Central memory CD8-positive, alpha-beta T cell (primary cell): ENCODE results near the gene OGDH.

Source experiments
- ATAC-seq: fragments of 150-1000 bp; cut with Tn5 transposase; replicated peaks from 2 replicates; pipeline ENCODE4 v1.10.0; 2022; ENCODE audit warnings: mild to moderate bottlenecking, moderate FRiP score, moderate number of reproducible peaks; ENCODE audit not compliant: poor library complexity, severe bottlenecking; ENCODE audit errors: extremely low read depth
- DNase-seq, 2 donors: peaks; one replicate each; pipeline ENCODE4 v3.0.0; 2021; ENCODE audit warnings: low spot score in 2 of 2
- H3K27ac Mint-ChIP-seq: one replicate; pipeline ENCODE4 v1.8.0; 2022; ENCODE audit warnings: low read depth, mild to moderate bottlenecking, moderate library complexity, mixed read lengths
- H3K27me3 Mint-ChIP-seq: one replicate; pipeline ENCODE4 v1.8.0; 2022; ENCODE audit warnings: mixed read lengths
- H3K36me3 Mint-ChIP-seq: one replicate; pipeline ENCODE4 v1.8.0; 2022; ENCODE audit warnings: mild to moderate bottlenecking, moderate library complexity, mixed read lengths; ENCODE audit not compliant: insufficient read depth
- H3K4me1 Mint-ChIP-seq: one replicate; pipeline ENCODE4 v1.8.0; 2022; ENCODE audit warnings: mixed read lengths
- H3K4me3 Mint-ChIP-seq: one replicate; pipeline ENCODE4 v1.8.0; 2022; ENCODE audit warnings: mild to moderate bottlenecking, moderate library complexity, mixed read lengths
- H3K9me3 Mint-ChIP-seq: one replicate; pipeline ENCODE4 v1.8.0; 2022; ENCODE audit warnings: mixed read lengths

Gene OGDH

GRCh38 chr7:44654255-44654796 lies 47.9 kb downstream of the OGDH start:
- no peak for ATAC-seq
- H3K27ac Mint-ChIP-seq = peak overlapping the region; percentile 59
- no peak for DNase-seq
- peaks cover 25% of the 10 kb centered on the region for H3K36me3 Mint-ChIP-seq
- no peaks in the 10 kb centered on the region for H3K9me3 Mint-ChIP-seq
- no peak overlapping the region for H3K4me3 Mint-ChIP-seq
- peaks cover 4% of the 10 kb centered on the region for H3K4me1 Mint-ChIP-seq
- no peaks in the 10 kb centered on the region for H3K27me3 Mint-ChIP-seq

- Mint-ChIP-seq H3K27me3 (no peaks in the 10 kb centered on the region), H3K4me3 (no peak overlapping the region), H3K27ac (peak overlapping the region; percentile 59), H3K9me3 (no peaks in the 10 kb centered on the region), H3K36me3 (peaks cover 20% of the 10 kb centered on the region), H3K4me1 (peaks cover 10% of the 10 kb centered on the region)
- DNase-seq (no peak), ATAC-seq (no peak)
Measured at GRCh38 chr7:44655341-44655740, 48.9 kb downstream of the OGDH start.

GRCh38 chr7:44658979-44659378 lies 52.6 kb downstream of the OGDH start:
- ATAC-seq = no peak
- Mint-ChIP-seq H3K27ac (peak overlapping the region; percentile 24), H3K36me3 (peaks cover 21% of the 10 kb centered on the region)

GRCh38 chr7:44661233-44661632 lies 54.8 kb downstream of the OGDH start:
- peaks cover 22% of the 10 kb centered on the region for H3K4me1 Mint-ChIP-seq
- DNase-seq = no peak
- no peak overlapping the region for H3K4me3 Mint-ChIP-seq
- peak overlapping the region; percentile 59 for H3K27ac Mint-ChIP-seq
- H3K36me3 Mint-ChIP-seq = peaks cover 22% of the 10 kb centered on the region
- no peak for ATAC-seq
- peaks cover 6% of the 10 kb centered on the region for H3K9me3 Mint-ChIP-seq
- H3K27me3 Mint-ChIP-seq = no peaks in the 10 kb centered on the region

More at GRCh38 chr7:44658979-44659378, 52.6 kb downstream of the OGDH start:
- no peak overlapping the region for H3K4me3 Mint-ChIP-seq
- no peaks in the 10 kb centered on the region for H3K27me3 Mint-ChIP-seq
- DNase-seq = no peak
- H3K4me1 Mint-ChIP-seq = peaks cover 16% of the 10 kb centered on the region
- H3K9me3 Mint-ChIP-seq = peaks cover 6% of the 10 kb centered on the region

GRCh38 chr7:44664780-44665461 lies 58.5 kb downstream of the OGDH start:
- Mint-ChIP-seq H3K4me1 (peaks cover 21% of the 10 kb centered on the region), H3K4me3 (no peak overlapping the region), H3K9me3 (peaks cover 6% of the 10 kb centered on the region), H3K27me3 (no peaks in the 10 kb centered on the region), H3K36me3 (peaks cover 40% of the 10 kb centered on the region), H3K27ac (no peak overlapping the region)
- DNase-seq (no peak), ATAC-seq (no peak)

GRCh38 chr7:44665531-44666213 lies 59.2 kb downstream of the OGDH start:
- peaks cover 46% of the 10 kb centered on the region for H3K36me3 Mint-ChIP-seq
- DNase-seq (no peak), ATAC-seq (no peak)
- no peak overlapping the region for H3K4me3 Mint-ChIP-seq
- H3K4me1 Mint-ChIP-seq = peaks cover 23% of the 10 kb centered on the region
- no peaks in the 10 kb centered on the region for H3K27me3 Mint-ChIP-seq
- H3K9me3 Mint-ChIP-seq = peaks cover 6% of the 10 kb centered on the region
- H3K27ac Mint-ChIP-seq = peak overlapping the region; percentile 23

- H3K4me3 Mint-ChIP-seq = no peak overlapping the region
- no peaks in the 10 kb centered on the region for H3K27me3 Mint-ChIP-seq
- DNase-seq = no peak
- H3K36me3 Mint-ChIP-seq = peaks cover 47% of the 10 kb centered on the region
- peak overlapping the region; percentile 23 for H3K27ac Mint-ChIP-seq
- ATAC-seq = no peak
- no peaks in the 10 kb centered on the region for H3K9me3 Mint-ChIP-seq
- peaks cover 17% of the 10 kb centered on the region for H3K4me1 Mint-ChIP-seq
Measured at GRCh38 chr7:44666566-44666965, 60.1 kb downstream of the OGDH start.

GRCh38 chr7:44667190-44667589 lies 60.8 kb downstream of the OGDH start:
- Mint-ChIP-seq H3K27ac (no peak overlapping the region), H3K36me3 (peaks cover 49% of the 10 kb centered on the region)

GRCh38 chr7:44671069-44671468 lies 64.6 kb downstream of the OGDH start:
- ATAC-seq (no peak), DNase-seq (no peak)
- H3K4me3 Mint-ChIP-seq = no peak overlapping the region
- H3K27me3 Mint-ChIP-seq = no peaks in the 10 kb centered on the region
- no peaks in the 10 kb centered on the region for H3K9me3 Mint-ChIP-seq
- peaks cover 42% of the 10 kb centered on the region for H3K36me3 Mint-ChIP-seq
- peak overlapping the region; percentile 41 for H3K27ac Mint-ChIP-seq
- peaks cover 13% of the 10 kb centered on the region for H3K4me1 Mint-ChIP-seq

More at GRCh38 chr7:44667190-44667589, 60.8 kb downstream of the OGDH start:
- no peak overlapping the region for H3K4me3 Mint-ChIP-seq
- peaks cover 17% of the 10 kb centered on the region for H3K4me1 Mint-ChIP-seq
- H3K27me3 Mint-ChIP-seq = no peaks in the 10 kb centered on the region
- no peaks in the 10 kb centered on the region for H3K9me3 Mint-ChIP-seq
- DNase-seq = no peak
- no peak for ATAC-seq

- H3K36me3 Mint-ChIP-seq = peaks cover 32% of the 10 kb centered on the region
- no peak overlapping the region for H3K27ac Mint-ChIP-seq
- no peak for DNase-seq
Measured at GRCh38 chr7:44673324-44673723, 66.9 kb downstream of the OGDH start.

GRCh38 chr7:44673771-44674170 lies 67.3 kb downstream of the OGDH start:
- Mint-ChIP-seq H3K9me3 (no peaks in the 10 kb centered on the region), H3K36me3 (peaks cover 33% of the 10 kb centered on the region), H3K4me3 (no peak overlapping the region), H3K4me1 (peaks cover 21% of the 10 kb centered on the region), H3K27me3 (no peaks in the 10 kb centered on the region), H3K27ac (no peak overlapping the region)
- ATAC-seq (no peak), DNase-seq (no peak)

More at GRCh38 chr7:44673324-44673723, 66.9 kb downstream of the OGDH start:
- ATAC-seq = no peak
- Mint-ChIP-seq H3K4me3 (no peak overlapping the region), H3K9me3 (no peaks in the 10 kb centered on the region), H3K27me3 (no peaks in the 10 kb centered on the region), H3K4me1 (peaks cover 16% of the 10 kb centered on the region)

GRCh38 chr7:44674381-44674780 lies 68.0 kb downstream of the OGDH start:
- H3K9me3 Mint-ChIP-seq = no peaks in the 10 kb centered on the region
- no peaks in the 10 kb centered on the region for H3K27me3 Mint-ChIP-seq
- no peak for ATAC-seq
- DNase-seq = no peak
- peaks cover 31% of the 10 kb centered on the region for H3K36me3 Mint-ChIP-seq
- H3K4me3 Mint-ChIP-seq = no peak overlapping the region
- peaks cover 21% of the 10 kb centered on the region for H3K4me1 Mint-ChIP-seq
- no peak overlapping the region for H3K27ac Mint-ChIP-seq

GRCh38 chr7:44676776-44677175 lies 70.3 kb downstream of the OGDH start:
- no peaks in the 10 kb centered on the region for H3K27me3 Mint-ChIP-seq
- H3K4me3 Mint-ChIP-seq = no peak overlapping the region
- H3K9me3 Mint-ChIP-seq = no peaks in the 10 kb centered on the region
- no peak for DNase-seq
- peaks cover 19% of the 10 kb centered on the region for H3K36me3 Mint-ChIP-seq
- no peak for ATAC-seq
- H3K27ac Mint-ChIP-seq = no peak overlapping the region
- peaks cover 16% of the 10 kb centered on the region for H3K4me1 Mint-ChIP-seq
